GM12891 (cell line): ENCODE measurements around the gene ZGPAT.

ENCODE experiments used
- DNase-seq: peaks from one replicate; pipeline ENCODE4 v3.0.0; 2011; ENCODE audit warnings: low spot score; ENCODE audit not compliant: insufficient read length
- FAIRE-seq: peaks from 2 replicates; lab custom pipeline; 2011; peaks lifted over from hg19 to GRCh38; lab: Jason Lieb, UNC
- PAX5 ChIP-seq: IDR thresholded peaks from 2 replicates; pipeline ENCODE4 v1.6.1; 2011; ENCODE audit warnings: low read length, moderate library complexity, mild to moderate bottlenecking; ENCODE audit not compliant: insufficient read depth, severe bottlenecking
- POLR2A ChIP-seq: IDR thresholded peaks from 2 replicates; pipeline ENCODE4 v1.6.1; 2011; ENCODE audit warnings: low read depth, low read length, control low read depth
- POLR2AphosphoS5 ChIP-seq: IDR thresholded peaks from 2 replicates; pipeline ENCODE4 v1.6.1; 2011; ENCODE audit warnings: low read depth, low read length, control low read depth
- POU2F2 ChIP-seq: IDR thresholded peaks from 2 replicates; pipeline ENCODE4 v1.6.1; 2011; ENCODE audit warnings: low read depth, mild to moderate bottlenecking, control low read depth, low read length, moderate library complexity
- SPI1 ChIP-seq: IDR thresholded peaks from 2 replicates; pipeline ENCODE4 v1.6.1; 2011; ENCODE audit warnings: low read depth, low read length, control low read depth
- TAF1 ChIP-seq: IDR thresholded peaks from 2 replicates; pipeline ENCODE4 v1.6.1; 2011; ENCODE audit warnings: low read depth, low read length, control low read depth

Gene ZGPAT

GRCh38 chr20:63693083-63693732, 14.6 kb upstream of the ZGPAT start:
- TF ChIP-seq TAF1: no peak
- FAIRE-seq (no peak), DNase-seq (no peak)

GRCh38 chr20:63693733-63694583, 13.9 kb upstream of the ZGPAT start:
- FAIRE-seq (no peak), DNase-seq (no peak)
- TF ChIP-seq TAF1: no peak
- no peak for TF ChIP-seq SPI1
- no peak for TF ChIP-seq POU2F2
- no peak for TF ChIP-seq POLR2A
- no peak for TF ChIP-seq PAX5
- TF ChIP-seq POLR2AphosphoS5: no peak

- no peak for FAIRE-seq
- TF ChIP-seq POLR2AphosphoS5 (no peak), SPI1 (no peak), PAX5 (no peak), TAF1 (no peak), POU2F2 (no peak), POLR2A (no peak)
- DNase-seq: peak; percentile 18
Observed at GRCh38 chr20:63694584-63695423, 13.0 kb upstream of the ZGPAT start.

GRCh38 chr20:63695424-63696305, 12.2 kb upstream of the ZGPAT start:
- DNase-seq: peak; percentile 29
- TF ChIP-seq POU2F2 (no peak), TAF1 (no peak), POLR2AphosphoS5 (no peak), POLR2A (no peak), SPI1 (no peak), PAX5 (no peak)
- no peak for FAIRE-seq

- TF ChIP-seq PAX5 (no peak), TAF1 (no peak), SPI1 (no peak), POLR2A (no peak; the same call in 1 of the 2 replicates), POU2F2 (no peak), POLR2AphosphoS5 (no peak)
- DNase-seq (peak; percentile 54), FAIRE-seq (no peak)
Observed at GRCh38 chr20:63696306-63696627, 11.6 kb upstream of the ZGPAT start.

- TF ChIP-seq POLR2AphosphoS5: peak; percentile 55; the same call in 1 of the 2 replicates
- TF ChIP-seq POU2F2: no peak
- DNase-seq (peak; percentile 43), FAIRE-seq (peak; percentile 64)
Observed at GRCh38 chr20:63696628-63697356, 11.0 kb upstream of the ZGPAT start, which contains the start of gene TNFRSF6B. Gene TNFRSF6B, plus strand, starts transcription at chr20:63696652. Its CDS starts 116 bp downstream, at chr20:63696768.

GRCh38 chr20:63697357-63697867, 10.4 kb upstream of the ZGPAT start:
- TF ChIP-seq TAF1: no peak
- TF ChIP-seq POLR2AphosphoS5: no peak; the same call in 1 of the 2 replicates
- TF ChIP-seq SPI1: no peak
- no peak for TF ChIP-seq POU2F2
- no peak for TF ChIP-seq PAX5
- no peak for TF ChIP-seq POLR2A
- peak; percentile 39 for DNase-seq
- no peak for FAIRE-seq

- TF ChIP-seq POU2F2: no peak
- no peak for TF ChIP-seq PAX5
- TF ChIP-seq POLR2A: no peak
- TF ChIP-seq POLR2AphosphoS5: no peak
- no peak for TF ChIP-seq TAF1
- TF ChIP-seq SPI1: no peak
- FAIRE-seq (no peak), DNase-seq (peak; percentile 22)
Observed at GRCh38 chr20:63697868-63698545, 9.8 kb upstream of the ZGPAT start.
